ENCODE results near the gene MRPS17. TPM values are rescaled to one million over a fixed set of nuclear protein-coding genes. Genes with fewer than 3 reads are reported as not detected.

The MRPS17 gene
- total RNA-seq, 2 donors from 2014 or later, result 3.3 to 8.8 TPM

Other genes with a start within 250 kb of the MRPS17 start
- gene SEPTIN14, start 89.1 kb upstream of the MRPS17 start, total RNA-seq, result not detected
- 1 to 10 TPM; 3.0 to 5.4 TPM for gene ZNF713, start 64.4 kb upstream of the MRPS17 start, total RNA-seq
- gene NIPSNAP2, start 12.7 kb downstream of the MRPS17 start, total RNA-seq, result 10 to 100 TPM; 42.5 to 51.6 TPM
- gene PSPH, start 99.6 kb downstream of the MRPS17 start, total RNA-seq, result 10 to 100 TPM in 1 of 2 donors, 1 to 10 TPM in 1; 4.6 to 14.3 TPM
- gene CCT6A, start 99.9 kb downstream of the MRPS17 start, total RNA-seq, result 10 to 100 TPM; 74.5 to 75.8 TPM
- 100 to 1,000 TPM; 105 to 143 TPM for gene SUMF2, start 112.4 kb downstream of the MRPS17 start, total RNA-seq
- gene PHKG1, start 141.1 kb downstream of the MRPS17 start, total RNA-seq, result not detected
- 100 to 1,000 TPM; 154 to 194 TPM for gene CHCHD2, start 154.6 kb downstream of the MRPS17 start, total RNA-seq
- 1 to 10 TPM in 1 of 2 donors, not detected in 1; 2.1 TPM for gene NUPR2, start 164.5 kb downstream of the MRPS17 start, total RNA-seq